D721Med (cell line): ENCODE measurements around the gene ASCL4.

Source experiments
- DNase-seq: peaks from one replicate; pipeline ENCODE4 v3.0.0; 2011; ENCODE audit warnings: low spot score; ENCODE audit not compliant: insufficient read length
- FAIRE-seq: peaks from 2 replicates; lab custom pipeline; 2011; peaks lifted over from hg19 to GRCh38; lab: Jason Lieb, UNC
- CTCF ChIP-seq: IDR thresholded peaks from 2 replicates; pipeline ENCODE4 v1.5.1; 2012; ENCODE audit warnings: mild to moderate bottlenecking, control low read depth; ENCODE audit not compliant: insufficient read depth; ENCODE audit errors: missing control alignments

Gene ASCL4

GRCh38 chr12:107779077-107779831 is 4.8 kb downstream of the ASCL4 start:
- DNase-seq (no peak), FAIRE-seq (no peak)
- TF ChIP-seq CTCF: no peak

- DNase-seq (no peak), FAIRE-seq (no peak)
- no peak for TF ChIP-seq CTCF
Measured at GRCh38 chr12:107780298-107780697, 5.8 kb downstream of the ASCL4 start.

- FAIRE-seq (no peak), DNase-seq (no peak)
Measured at GRCh38 chr12:107782067-107782466, 7.6 kb downstream of the ASCL4 start.

GRCh38 chr12:107783406-107784376 is 9.2 kb downstream of the ASCL4 start:
- TF ChIP-seq CTCF: no peak
- DNase-seq (no peak), FAIRE-seq (no peak)

More at GRCh38 chr12:107782067-107782466, 7.6 kb downstream of the ASCL4 start:
- no peak for TF ChIP-seq CTCF

- FAIRE-seq: no peak
- DNase-seq: no peak
- TF ChIP-seq CTCF: no peak
Measured at GRCh38 chr12:107788281-107788680, 13.8 kb downstream of the ASCL4 start.

GRCh38 chr12:107788690-107789458 is 14.4 kb downstream of the ASCL4 start:
- DNase-seq: no peak
- no peak for FAIRE-seq
- no peak for TF ChIP-seq CTCF
